HepG2 (cell line): ENCODE data around the gene CD3D. TPM values are rescaled to one million over a fixed set of nuclear protein-coding genes. Genes with fewer than 3 reads are reported as not detected.

Source experiments
- ATAC-seq: fragments of 200-7000 bp; cut with Tn5 transposase; 3 replicates; pipeline ENCODE4 v1.9.1; 2020; ENCODE audit warnings: mild to moderate bottlenecking, moderate library complexity
- BruUV-seq: library from RNA; stranded (reverse); fragments of 400-500 nt; replicated peaks from 2 replicates; lab custom pipeline; 2021; lab: Mats Ljungman, UMichigan
- CTCF ChIA-PET: fragments of 300-600 bp; formaldehyde crosslinking; extraction: SDS; loops from one replicate; lab custom pipeline; 2021; ENCODE audit warnings: low total read pairs, inconsistent platforms, low intra/inter-chr PET ratio; lab: Yijun Ruan, JAX
- POLR2A ChIA-PET: fragments of 350-600 bp; sonication (Branson Sonifier 250); formaldehyde crosslinking; loops from one replicate; lab custom pipeline; 2020; ENCODE audit warnings: antibody characterized with exemption, inconsistent platforms; lab: Yijun Ruan, JAX
- DNase-seq: peaks from one replicate; pipeline ENCODE4 v3.0.0-alpha.2; 2015; ENCODE audit warnings: low spot score
- FAIRE-seq: peaks from 3 replicates; lab custom pipeline; 2011; peaks lifted over from hg19 to GRCh38; lab: Jason Lieb, UNC
- H2AFZ ChIP-seq: one replicate; pipeline ENCODE4 v1.6.1; 2011; ENCODE audit warnings: low read length, inconsistent platforms
- H3K27ac ChIP-seq: fragments of 300-600 bp; 3 replicates; pipeline ENCODE4 v1.8.0; 2011; ENCODE audit warnings: mixed run types, mild to moderate bottlenecking, mixed read lengths, low read length, inconsistent platforms; ENCODE audit not compliant: insufficient read depth; ENCODE audit errors: extremely low read length
- H3K27me3 ChIP-seq, 2 experiments: fragments of 200-600 bp in 1 of 2; 2 replicates in 1 of 2; 3 replicates in 1 of 2; pipeline versions ENCODE4 v1.6.0 to v1.8.0; 2011; ENCODE audit warnings: low read length in 2 of 2, mild to moderate bottlenecking in 2 of 2, moderate library complexity in 2 of 2, inconsistent platforms in 1 of 2; ENCODE audit not compliant: insufficient read depth in 2 of 2, control insufficient read depth in 1 of 2
- H3K36me3 ChIP-seq, 2 experiments: fragments of 200-600 bp in 1 of 2; replicated peaks in 1 of 2; 2 replicates in 1 of 2; 3 replicates in 1 of 2; pipeline versions ENCODE4 v1.5.1 to v1.8.0; 2011; ENCODE audit warnings: low read length in 2 of 2, inconsistent platforms in 1 of 2; ENCODE audit not compliant: insufficient read depth in 2 of 2, control insufficient read depth in 1 of 2
- H3K4me1 ChIP-seq: 2 replicates; pipeline ENCODE4 v1.5.1; 2012; ENCODE audit warnings: low read length, inconsistent platforms; ENCODE audit not compliant: insufficient read depth
- H3K4me2 ChIP-seq: 2 replicates; pipeline ENCODE4 v1.6.0; 2011; ENCODE audit warnings: low read depth, low read length, inconsistent platforms
- H3K4me3 ChIP-seq, 3 experiments: fragments of 200-600 bp in 1 of 3; sonication (generic), shearing (Covaris generic) in 1 of 3; replicated peaks in 1 of 3; 2 replicates each; pipeline ENCODE4 v1.5.1; 2011 to 2016; ENCODE audit warnings: low read length in 3 of 3, inconsistent platforms in 2 of 3, low read depth in 2 of 3, mild to moderate bottlenecking in 2 of 3, control low read depth in 1 of 3, mixed read lengths in 1 of 3; ENCODE audit not compliant: insufficient read depth in 1 of 3
- H3K79me2 ChIP-seq: one replicate; pipeline ENCODE4 v1.6.1; 2011; ENCODE audit warnings: low read length, inconsistent platforms; ENCODE audit not compliant: insufficient read depth
- H3K9ac ChIP-seq: 2 replicates; pipeline ENCODE4 v1.6.0; 2011; ENCODE audit warnings: mild to moderate bottlenecking, low read depth, low read length, inconsistent platforms; ENCODE audit not compliant: insufficient read depth
- H3K9me3 ChIP-seq: 2 replicates; pipeline ENCODE4 v1.5.1; 2012; ENCODE audit warnings: mild to moderate bottlenecking, low read length
- H4K20me1 ChIP-seq: 2 replicates; pipeline ENCODE4 v1.6.0; 2011; ENCODE audit warnings: inconsistent platforms, mild to moderate bottlenecking, low read length, moderate library complexity; ENCODE audit not compliant: insufficient read depth
- CEBPB ChIP-seq: IDR thresholded peaks from 2 replicates; pipeline ENCODE4 v1.6.1; 2011; ENCODE audit warnings: low read depth, low read length, improper control_type of control experiment, borderline replicate concordance
- CHCHD3 ChIP-seq: sonication (generic); formaldehyde crosslinking; IDR thresholded peaks from 2 replicates; pipeline ENCODE4 v1.8.0; 2022; ENCODE audit warnings: mild to moderate bottlenecking, missing genetic modification reagents, moderate library complexity
- CHD2 ChIP-seq: IDR thresholded peaks from 2 replicates; pipeline ENCODE4 v1.6.1; 2011; ENCODE audit warnings: low read depth, low read length, improper control_type of control experiment
- DR1 ChIP-seq: sonication (generic); formaldehyde crosslinking; IDR thresholded peaks from 2 replicates; pipeline ENCODE4 v1.8.0; 2021; ENCODE audit warnings: mild to moderate bottlenecking, missing genetic modification reagents, inconsistent platforms
- ELF1 ChIP-seq: sonication (generic); formaldehyde crosslinking; IDR thresholded peaks from 2 replicates; pipeline ENCODE4 v1.4.0; 2020; ENCODE audit warnings: missing genetic modification reagents
- ELF3 ChIP-seq: IDR thresholded peaks from 2 replicates; pipeline ENCODE4 v1.6.1; 2016; ENCODE audit warnings: missing genetic modification reagents, missing compliant biosample characterization
- FOXC1 ChIP-seq: sonication (generic); formaldehyde crosslinking; IDR thresholded peaks from 2 replicates; pipeline ENCODE4 v1.8.0; 2022; ENCODE audit warnings: mild to moderate bottlenecking, missing genetic modification reagents, borderline replicate concordance
- HDAC2 ChIP-seq: sonication (generic); formaldehyde crosslinking; IDR thresholded peaks from 2 replicates; pipeline ENCODE4 v1.4.0; 2020; ENCODE audit warnings: missing genetic modification reagents
- NFYB ChIP-seq: sonication (generic); formaldehyde crosslinking; IDR thresholded peaks from 2 replicates; pipeline ENCODE4 v1.4.0; 2020; ENCODE audit warnings: missing genetic modification reagents
- RAD21 ChIP-seq: fragments of 450-650 bp; formaldehyde crosslinking; IDR thresholded peaks from 2 replicates; pipeline ENCODE4 v1.5.0; 2020; ENCODE audit warnings: mild to moderate bottlenecking
- RBM22 ChIP-seq: fragments of 200-400 bp; formaldehyde crosslinking; optimal IDR thresholded peaks from 2 replicates; pipeline ENCODE3; 2017; ENCODE audit warnings: mild to moderate bottlenecking, low read length, moderate library complexity
- SIX1 ChIP-seq: sonication (generic); formaldehyde crosslinking; IDR thresholded peaks from 2 replicates; pipeline ENCODE4 v1.4.0; 2020; ENCODE audit warnings: missing genetic modification reagents, borderline replicate concordance
- TBL1XR1 ChIP-seq: fragments of 150-350 bp; IDR thresholded peaks from 2 replicates; pipeline ENCODE4 v1.6.1; 2014; ENCODE audit warnings: borderline replicate concordance, low read length; ENCODE audit not compliant: partially characterized antibody
- TEAD3 ChIP-seq: optimal IDR thresholded peaks from 2 replicates; pipeline ENCODE3; 2016; ENCODE audit warnings: borderline replicate concordance
- ZNF282 ChIP-seq: fragments of 450-650 bp; IDR thresholded peaks from 2 replicates; pipeline ENCODE4 v1.6.1; 2018; ENCODE audit not compliant: partially characterized antibody
- ZNF331 ChIP-seq: sonication (generic); formaldehyde crosslinking; IDR thresholded peaks from 2 replicates; pipeline ENCODE4 v1.4.0; 2020; ENCODE audit warnings: missing genetic modification reagents
- ZNF563 ChIP-seq: sonication (generic); formaldehyde crosslinking; IDR thresholded peaks from 2 replicates; pipeline ENCODE4 v1.8.0; 2022; ENCODE audit warnings: mild to moderate bottlenecking, moderate library complexity, missing genetic modification reagents
- ZNF83 ChIP-seq: sonication (generic); formaldehyde crosslinking; IDR thresholded peaks from 2 replicates; pipeline ENCODE4 v1.4.0; 2020; ENCODE audit warnings: missing genetic modification reagents, mild to moderate bottlenecking, borderline replicate concordance
- WGBS: methylation state at CpG from one replicate; pipeline ENCODE4 v1.1.6; 2017; ENCODE audit warnings: low lambda C conversion rate; 5-methylcytosine and 5-hydroxymethylcytosine counted together
- in situ Hi-C: cut with HindIII; loops from 2 replicates; pipeline ENCODE4 v1.10.0; 2017; ENCODE audit warnings: low pct_unique_long_range_greater_than_20kb; ENCODE audit not compliant: extremely low pct_ligation_motif_present
- intact Hi-C: fragments of 100-400 bp; cut with micrococcal nuclease; formaldehyde crosslinking; loops from one replicate; pipeline ENCODE4 v1.10.0; 2022; ENCODE audit not compliant: unreplicated experiment
- polyA plus RNA-seq, 8 experiments: library from polyadenylated mRNA; depleted of rRNA in 3 of 8; stranded (reverse) in 7 of 8; unstranded in 1 of 8; fragments of >200 nt; fragmentation: Illumina TruSeq in 4 of 8; extraction: Trizol in 4 of 8; gene quantifications; 2 replicates each; pipeline versions ENCODE4 v1.2.1 to v1.2.3, GENCODE V29; 2011 to 2016; ENCODE audit warnings: low read depth in 4 of 8, missing spikeins in 1 of 8, mixed read lengths in 1 of 8; ENCODE audit not compliant: insufficient read depth in 1 of 8
- total RNA-seq, 5 experiments: library from RNA; depleted of rRNA; stranded (reverse); fragments of >200 nt; fragmentation: Illumina TruSeq; extraction: Trizol; gene quantifications; 2 replicates each; pipeline ENCODE4 v1.2.3, GENCODE V29; 2016; ENCODE audit warnings: low read depth in 1 of 5
- TF ChIP-seq, protein P1 (sequence below): fragments of 450-650 bp; IDR thresholded peaks from 2 replicates; pipeline ENCODE4 v1.6.1; 2016
- TF ChIP-seq, protein P2 (sequence below): sonication (generic); formaldehyde crosslinking; IDR thresholded peaks from 2 replicates; pipeline ENCODE4 v1.4.0; 2020; ENCODE audit warnings: missing genetic modification reagents

CD3D gene
- total and polyA plus RNA-seq, 2 of the 13 experiments (the other 11 are each of a cell fraction or from before 2014, with no cell fraction given), result 0.66 to 6.6 TPM

DNA sequence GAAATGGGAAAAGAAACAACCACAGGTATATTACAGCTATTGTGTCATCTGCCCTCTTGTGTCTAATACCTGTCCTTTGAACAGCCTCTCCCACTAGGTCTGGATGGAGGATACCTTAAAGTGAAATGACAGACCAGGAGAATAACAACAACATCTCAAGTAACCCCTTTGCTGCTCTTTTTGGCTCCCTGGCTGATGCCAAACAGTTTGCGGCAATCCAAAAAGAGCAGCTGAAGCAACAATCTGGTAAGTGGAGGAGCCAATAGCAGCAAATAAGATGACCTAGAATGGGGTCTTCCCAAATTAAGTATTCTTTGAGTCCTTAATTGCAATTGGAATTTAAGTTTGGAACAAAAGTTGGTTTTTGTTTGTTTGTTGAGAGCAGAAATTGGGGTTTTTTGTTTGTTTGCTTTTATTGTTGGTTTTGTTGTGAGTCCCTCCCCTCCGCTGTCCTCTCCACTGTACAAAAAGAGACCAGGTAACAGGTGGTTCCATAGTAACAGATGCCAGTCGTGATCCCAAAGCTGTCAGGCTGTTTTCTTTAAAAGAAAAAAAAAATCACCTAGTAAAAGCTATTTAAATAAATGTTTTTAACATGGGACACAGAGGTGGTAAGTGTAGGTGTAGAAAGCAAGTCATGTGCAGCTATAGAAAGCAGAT, 22.6 kb upstream of the CD3D start (continued):
- TF ChIP-seq ZNF331 (CRISPR knock-in tag), result no peak
- no peak for TF ChIP-seq ZNF83 (CRISPR knock-in tag)
- TF ChIP-seq FOXC1, result no peak
- TF ChIP-seq CEBPB, result no peak
- TF ChIP-seq CHCHD3 (CRISPR knock-in tag), result no peak
- TF ChIP-seq NFYB (CRISPR knock-in tag), result no peak
- TF ChIP-seq DR1 (CRISPR knock-in tag), result no peak

DNA sequence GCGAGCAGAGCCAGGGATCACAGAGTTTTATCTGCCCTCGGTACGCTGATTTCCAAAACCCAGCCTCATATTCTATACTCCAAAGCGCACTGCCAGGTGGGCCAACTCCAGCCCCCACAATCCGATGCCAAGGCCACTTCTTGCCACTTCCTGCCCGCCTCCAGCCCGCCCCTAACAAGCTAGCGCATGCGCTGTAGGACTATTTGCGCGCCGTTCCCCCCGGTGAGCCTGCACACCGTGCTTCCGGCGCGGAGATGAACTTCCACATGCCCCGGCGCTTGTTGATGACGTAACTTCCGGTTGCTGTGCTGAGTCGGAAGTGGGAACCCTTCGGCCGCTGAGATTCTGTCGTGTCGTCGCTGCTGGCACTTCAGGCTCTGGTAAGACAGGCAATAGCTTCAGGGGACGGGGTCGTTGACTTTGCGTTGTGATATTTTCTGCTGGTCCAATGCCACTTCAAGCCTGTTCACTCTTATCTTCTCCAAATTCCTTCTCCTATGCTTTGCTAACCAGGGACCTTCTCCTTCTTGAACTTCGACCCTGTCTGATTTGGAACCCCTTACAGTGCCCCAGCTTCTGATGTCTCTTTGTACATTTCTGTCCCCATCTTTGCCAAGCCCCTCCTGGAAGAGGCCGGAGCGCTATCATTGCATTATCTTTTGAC, 16.9 kb upstream of the CD3D start, which contains the start of gene UBE4A:
UBE4A (plus strand) TSS at position 306 of the 664 bp plus-strand sequence. CDS start 5,481 bp downstream, outside the sequence.
- H3K9ac ChIP-seq, result peak within 1 kb of the TSS; percentile 93
- FAIRE-seq (peak; percentile 86), DNase-seq (peak; percentile 88), ATAC-seq (peak; percentile 95)
- peaks cover 0 to 3% of the 10 kb centered on the region in 2 experiments; a peak in 3 of 5 replicates for H3K36me3 ChIP-seq
- H3K4me2 ChIP-seq, result peak within 1 kb of the TSS; percentile 92
- BruUV-seq, result no TSS peak
- no peaks in the 10 kb centered on the region for H3K9me3 ChIP-seq
- peak within 1 kb of the TSS; percentile 95 for H2AFZ ChIP-seq
- in situ Hi-C loops, result loop anchor here (10.0 kb wide), 1 partner anchor 165 kb away; no protein-coding TSS in a partner anchor
- no peaks in the 10 kb centered on the region; a peak in 1 of 5 replicates for H3K27me3 ChIP-seq
- peak within 1 kb of the TSS; percentile 72 to 89 (median 89) for H3K4me3 ChIP-seq
- peaks cover 41% of the 10 kb centered on the region for H3K79me2 ChIP-seq
- CTCF ChIA-PET, result no interaction called here
- intact Hi-C loops, result no loop called here
- POLR2A ChIA-PET, result interaction anchor here (0.7 to 1.1 kb wide), 3 partner anchors 38 to 164 kb away, joined by 3 to 5 read pairs (median 3); partner anchors contain the start of gene MPZL3
- peaks cover 29% of the 10 kb centered on the region for H3K4me1 ChIP-seq
- WGBS, result 14% methylated on average over 17 of the region's 33 CpGs
- no peaks in the 10 kb centered on the region for H4K20me1 ChIP-seq
- H3K27ac ChIP-seq, result peak within 1 kb of the TSS; percentile 74
- TF ChIP-seq, protein P1, sequence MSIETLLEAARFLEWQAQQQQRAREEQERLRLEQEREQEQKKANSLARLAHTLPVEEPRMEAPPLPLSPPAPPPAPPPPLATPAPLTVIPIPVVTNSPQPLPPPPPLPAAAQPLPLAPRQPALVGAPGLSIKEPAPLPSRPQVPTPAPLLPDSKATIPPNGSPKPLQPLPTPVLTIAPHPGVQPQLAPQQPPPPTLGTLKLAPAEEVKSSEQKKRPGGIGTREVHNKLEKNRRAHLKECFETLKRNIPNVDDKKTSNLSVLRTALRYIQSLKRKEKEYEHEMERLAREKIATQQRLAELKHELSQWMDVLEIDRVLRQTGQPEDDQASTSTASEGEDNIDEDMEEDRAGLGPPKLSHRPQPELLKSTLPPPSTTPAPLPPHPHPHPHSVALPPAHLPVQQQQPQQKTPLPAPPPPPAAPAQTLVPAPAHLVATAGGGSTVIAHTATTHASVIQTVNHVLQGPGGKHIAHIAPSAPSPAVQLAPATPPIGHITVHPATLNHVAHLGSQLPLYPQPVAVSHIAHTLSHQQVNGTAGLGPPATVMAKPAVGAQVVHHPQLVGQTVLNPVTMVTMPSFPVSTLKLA, result peak; percentile 57
- TF ChIP-seq ELF3 (peak; percentile 87), ELF1 (CRISPR knock-in tag) (peak; percentile 99), TEAD3 (CRISPR knock-in tag) (peak; percentile 90), HDAC2 (peak; percentile 91), RBM22 (peak; percentile 42), TBL1XR1 (no peak), SIX1 (CRISPR knock-in tag) (no peak), CHD2 (0 out of 2 replicates have a peak, but pooled peaks have one; percentile 22), ZNF331 (CRISPR knock-in tag) (no peak), ZNF282 (no peak), ZNF563 (CRISPR knock-in tag) (0 out of 2 replicates have a peak, but pooled peaks have one; percentile 53), RAD21 (peak; percentile 20; the same call in 1 of the 2 replicates)
- TF ChIP-seq, protein P2, sequence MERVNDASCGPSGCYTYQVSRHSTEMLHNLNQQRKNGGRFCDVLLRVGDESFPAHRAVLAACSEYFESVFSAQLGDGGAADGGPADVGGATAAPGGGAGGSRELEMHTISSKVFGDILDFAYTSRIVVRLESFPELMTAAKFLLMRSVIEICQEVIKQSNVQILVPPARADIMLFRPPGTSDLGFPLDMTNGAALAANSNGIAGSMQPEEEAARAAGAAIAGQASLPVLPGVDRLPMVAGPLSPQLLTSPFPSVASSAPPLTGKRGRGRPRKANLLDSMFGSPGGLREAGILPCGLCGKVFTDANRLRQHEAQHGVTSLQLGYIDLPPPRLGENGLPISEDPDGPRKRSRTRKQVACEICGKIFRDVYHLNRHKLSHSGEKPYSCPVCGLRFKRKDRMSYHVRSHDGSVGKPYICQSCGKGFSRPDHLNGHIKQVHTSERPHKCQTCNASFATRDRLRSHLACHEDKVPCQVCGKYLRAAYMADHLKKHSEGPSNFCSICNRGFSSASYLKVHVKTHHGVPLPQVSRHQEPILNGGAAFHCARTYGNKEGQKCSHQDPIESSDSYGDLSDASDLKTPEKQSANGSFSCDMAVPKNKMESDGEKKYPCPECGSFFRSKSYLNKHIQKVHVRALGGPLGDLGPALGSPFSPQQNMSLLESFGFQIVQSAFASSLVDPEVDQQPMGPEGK (CRISPR knock-in tag), result peak; percentile 71
